SK-N-MC (cell line): Measurements from ENCODE around the gene ACCSL.

ENCODE experiments used
- DNase-seq: peaks from one replicate; pipeline ENCODE4 v3.0.0-alpha.2; 2011; ENCODE audit warnings: low read depth, low spot score
- H3K27ac ChIP-seq: fragments of 200-600 bp; sonication (generic); 2 replicates; pipeline ENCODE4 v1.5.1; 2016; ENCODE audit warnings: mixed run types
- H3K36me3 ChIP-seq: fragments of 200-600 bp; sonication (generic); 2 replicates; pipeline ENCODE4 v1.6.1; 2017; ENCODE audit warnings: antibody characterized with exemption, low read length, mixed read lengths; ENCODE audit not compliant: insufficient read depth
- H3K4me3 ChIP-seq: fragments of 200-600 bp; sonication (generic); 2 replicates; pipeline ENCODE4 v1.5.1; 2016
- H3K9ac ChIP-seq: fragments of 200-600 bp; sonication (generic); 2 replicates; pipeline ENCODE4 v1.8.0; 2017; ENCODE audit warnings: mixed run types, mixed read lengths; ENCODE audit not compliant: insufficient read length
- H3K9me3 ChIP-seq: fragments of 200-600 bp; sonication (generic); 2 replicates; pipeline ENCODE4 v1.6.1; 2017; ENCODE audit warnings: low read depth, mild to moderate bottlenecking, antibody characterized with exemption, low read length, moderate library complexity, mixed read lengths
- EZH2 ChIP-seq: fragments of 200-600 bp; sonication (generic); IDR thresholded peaks from one replicate; pipeline ENCODE4 v1.6.1; 2017; ENCODE audit warnings: antibody characterized with exemption
- FOXP2 ChIP-seq: optimal IDR thresholded peaks from 2 replicates; pipeline ENCODE3; 2011; ENCODE audit warnings: mild to moderate bottlenecking, moderate library complexity; ENCODE audit not compliant: insufficient read depth; ENCODE audit errors: extremely low read length, control extremely low read depth
- POLR2AphosphoS5 ChIP-seq: IDR thresholded peaks from 2 replicates; pipeline ENCODE4 v1.6.1; 2012; ENCODE audit warnings: mild to moderate bottlenecking, low read depth, low read length, borderline replicate concordance

Gene ACCSL

DNA sequence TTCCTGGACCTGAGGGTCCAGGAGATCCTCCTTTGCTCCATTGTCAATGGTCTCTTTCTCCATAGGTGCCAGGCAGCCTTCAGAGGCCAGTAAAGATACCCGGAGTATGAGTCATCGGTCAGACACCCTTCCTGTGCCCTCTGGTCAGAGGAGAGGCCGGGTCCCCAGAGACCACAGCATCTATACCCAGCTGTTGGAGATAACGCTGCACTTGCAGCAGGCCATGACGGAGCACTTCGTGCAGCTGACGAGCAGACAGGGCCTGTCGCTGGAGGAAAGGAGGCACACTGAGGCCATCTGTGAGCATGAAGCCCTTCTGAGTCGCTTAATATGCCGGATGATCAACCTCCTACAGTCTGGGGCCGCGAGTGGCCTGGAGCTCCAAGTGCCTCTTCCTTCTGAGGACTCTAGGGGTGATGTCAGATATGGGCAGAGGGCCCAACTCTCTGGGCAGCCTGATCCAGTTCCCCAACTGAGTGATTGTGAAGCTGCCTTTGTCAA, at the start of gene ACCSL:
Gene ACCSL, plus strand, starts transcription at position 51 of the 501 bp plus-strand sequence. Its CDS starts 56 bp downstream, at position 107.
- TF ChIP-seq FOXP2 = no peak
- TF ChIP-seq EZH2 = no peak
- TF ChIP-seq POLR2AphosphoS5 = no peak
- no peaks in the 10 kb centered on the region for H3K9me3 ChIP-seq
- no peaks in the 10 kb centered on the region for H3K36me3 ChIP-seq
- no peak for DNase-seq
- H3K4me3 ChIP-seq = no peak within 1 kb of the TSS
- no peak within 1 kb of the TSS for H3K27ac ChIP-seq
- no peak within 1 kb of the TSS for H3K9ac ChIP-seq

DNA sequence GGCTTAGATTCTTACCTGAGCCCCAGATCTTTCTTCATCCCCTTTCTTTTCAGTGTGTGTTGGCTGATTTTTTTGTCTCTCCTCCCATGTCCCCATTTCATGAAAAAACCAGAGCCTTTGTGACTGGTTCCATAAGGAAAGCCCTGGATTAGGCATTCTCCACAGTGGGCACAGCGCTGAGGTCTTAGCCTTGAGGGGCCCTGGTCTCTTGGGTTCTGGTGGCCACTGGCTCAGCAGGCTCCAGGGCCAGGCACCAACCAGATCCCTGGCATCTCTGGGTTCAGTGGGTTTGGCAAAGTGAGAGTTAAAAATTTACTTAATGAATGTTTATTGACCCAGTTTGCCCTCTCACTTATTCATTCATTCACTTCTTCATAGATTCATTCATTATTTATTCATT, 49.5 kb upstream of the ACCSL start:
- Histone ChIP-seq H3K9me3 (no peaks in the 10 kb centered on the region), H3K27ac (no peak overlapping the region), H3K36me3 (no peaks in the 10 kb centered on the region), H3K4me3 (no peak overlapping the region), H3K9ac (no peak overlapping the region)
- no peak for DNase-seq
- TF ChIP-seq EZH2 (no peak), POLR2AphosphoS5 (no peak), FOXP2 (no peak)

DNA sequence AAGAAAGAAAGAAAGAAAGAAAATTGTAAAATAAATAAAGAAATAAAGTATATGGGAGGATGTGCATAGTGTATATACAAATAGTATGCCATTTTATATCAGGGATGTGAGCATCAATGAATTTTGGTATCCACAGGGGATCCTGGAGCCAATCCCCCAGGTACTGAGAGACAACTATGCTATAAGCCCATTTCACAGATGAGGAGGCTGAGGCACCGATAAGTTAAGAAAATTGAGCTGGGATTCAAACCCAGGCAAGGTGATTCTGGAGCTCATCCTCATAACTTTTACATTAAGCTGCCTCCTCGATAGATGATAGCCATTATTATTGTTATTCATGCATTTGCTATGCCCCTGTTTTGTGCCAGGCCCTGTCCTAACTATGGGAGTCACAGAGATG, 47.0 kb upstream of the ACCSL start:
- Histone ChIP-seq H3K36me3 (no peaks in the 10 kb centered on the region), H3K9ac (no peak overlapping the region), H3K27ac (no peak overlapping the region), H3K4me3 (no peak overlapping the region), H3K9me3 (no peaks in the 10 kb centered on the region)
- no peak for TF ChIP-seq FOXP2
- TF ChIP-seq EZH2 = no peak
- TF ChIP-seq POLR2AphosphoS5 = no peak
- no peak for DNase-seq

DNA sequence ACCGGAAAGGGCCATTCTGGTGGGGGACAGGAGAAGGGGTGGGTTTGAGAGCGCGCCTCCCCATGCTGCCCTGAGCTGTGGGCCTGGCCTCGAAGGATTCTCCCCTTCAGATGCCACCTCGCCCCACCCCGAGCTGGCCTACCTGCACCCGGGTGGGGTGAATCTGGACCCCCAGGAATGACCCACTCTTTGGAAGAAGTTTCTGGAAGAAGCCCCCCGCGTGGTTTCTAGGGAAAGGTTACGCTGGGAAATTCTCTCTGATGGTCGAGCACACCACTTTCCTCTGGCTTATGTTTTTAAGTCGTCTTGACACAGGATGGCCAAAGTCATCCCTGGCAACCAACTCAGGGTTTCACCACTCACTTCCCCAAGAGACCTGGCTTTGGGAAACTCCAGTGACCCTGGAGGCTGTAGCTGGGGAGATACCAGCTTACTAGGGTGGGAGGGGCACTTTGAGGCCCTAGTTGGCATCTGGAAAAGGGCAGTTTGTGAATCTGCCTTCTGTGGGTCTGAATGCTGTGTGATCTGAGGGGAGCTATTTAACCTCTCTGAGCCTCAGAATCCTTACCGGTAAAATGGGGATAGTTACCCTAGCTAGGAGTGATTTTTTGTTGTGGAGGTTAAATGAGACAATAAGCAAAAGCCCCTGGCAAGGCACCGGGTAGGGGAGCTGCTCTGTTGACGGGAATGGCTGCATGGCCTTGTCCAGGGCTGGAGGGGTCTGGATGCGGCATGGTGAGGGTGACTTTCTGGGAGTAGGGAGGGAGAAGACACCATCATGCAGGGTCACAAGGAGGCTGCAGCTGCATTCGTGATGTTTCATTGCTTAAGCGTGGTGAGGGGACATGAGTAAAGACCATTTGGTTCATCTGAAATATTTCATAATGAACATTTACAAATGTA, 45.3 kb upstream of the ACCSL start:
- no peak overlapping the region for H3K27ac ChIP-seq
- no peak overlapping the region for H3K4me3 ChIP-seq
- TF ChIP-seq FOXP2 (no peak), POLR2AphosphoS5 (no peak), EZH2 (no peak)
- H3K9ac ChIP-seq = no peak overlapping the region
- H3K9me3 ChIP-seq = no peaks in the 10 kb centered on the region
- no peak for DNase-seq
- H3K36me3 ChIP-seq = no peaks in the 10 kb centered on the region

DNA sequence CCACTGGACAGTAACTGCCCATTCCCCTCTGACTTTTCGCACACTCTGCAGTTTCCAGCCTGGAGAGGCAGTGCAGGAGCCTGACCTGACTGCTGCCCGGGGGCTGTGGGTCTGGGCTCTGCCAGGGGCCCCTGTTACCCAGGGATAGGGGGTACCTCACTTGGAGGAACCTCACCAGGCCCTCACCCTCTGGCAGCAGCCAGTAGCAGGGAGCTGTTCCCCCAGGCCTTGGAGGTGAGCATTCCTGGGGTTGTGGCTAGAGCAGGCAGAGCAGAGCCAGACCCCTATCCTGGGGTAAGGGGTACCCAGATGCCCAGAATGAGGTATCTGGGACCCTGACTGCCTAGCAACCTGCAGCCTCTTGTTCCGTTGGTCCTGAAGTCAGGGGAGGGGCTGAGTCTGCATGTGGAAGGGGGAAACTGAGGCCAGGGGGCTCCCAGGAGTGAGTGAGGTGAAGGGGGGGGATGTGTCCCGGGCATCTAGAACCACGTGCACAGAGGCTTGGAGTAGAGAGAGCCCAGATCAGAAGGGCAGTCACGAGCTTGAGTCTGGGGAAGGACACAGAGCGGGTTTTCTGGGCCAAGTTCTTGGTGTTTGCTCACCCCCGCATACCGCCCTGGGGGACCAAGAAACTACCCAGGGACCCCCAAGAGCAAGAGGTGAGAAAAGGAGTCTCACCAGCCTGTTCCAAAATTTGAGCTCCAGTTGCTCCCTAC, 43.9 kb upstream of the ACCSL start:
- H3K36me3 ChIP-seq = no peaks in the 10 kb centered on the region
- no peak for TF ChIP-seq POLR2AphosphoS5
- TF ChIP-seq FOXP2 = no peak
- no peak for TF ChIP-seq EZH2
- no peak for DNase-seq
- H3K4me3 ChIP-seq = no peak overlapping the region
- no peak overlapping the region for H3K9ac ChIP-seq
- no peak overlapping the region for H3K27ac ChIP-seq
- H3K9me3 ChIP-seq = no peaks in the 10 kb centered on the region

DNA sequence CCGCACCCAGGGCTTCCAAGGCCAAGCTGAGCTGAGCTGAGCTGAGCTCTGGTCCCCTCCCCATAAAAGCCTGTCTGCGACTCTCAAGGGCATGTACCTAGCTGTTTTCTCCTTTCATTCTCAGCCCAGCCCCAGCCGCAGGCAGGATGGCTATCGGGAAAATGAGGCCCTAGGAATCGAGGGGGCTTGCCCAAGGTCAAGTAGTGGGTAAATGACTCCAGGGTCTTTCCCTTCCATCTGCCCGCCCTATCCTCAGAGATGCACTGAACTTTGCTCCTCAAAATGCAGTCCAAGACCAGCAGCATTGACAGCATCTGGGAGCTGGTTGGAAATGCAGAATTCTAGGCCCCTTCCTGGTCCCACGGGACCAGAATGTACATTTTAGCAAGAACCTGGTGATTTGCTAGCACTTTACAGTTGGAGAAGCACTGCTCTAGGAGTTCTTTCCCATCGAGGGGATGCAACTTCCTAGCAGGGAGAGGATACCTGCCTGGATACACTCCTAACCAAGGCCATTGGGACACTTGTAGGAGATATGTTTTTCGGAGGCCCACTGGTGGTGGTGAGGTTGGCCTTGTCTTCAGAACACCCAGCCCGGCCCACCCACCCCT, 43.2 kb upstream of the ACCSL start:
- DNase-seq = no peak
- H3K4me3 ChIP-seq = no peak overlapping the region
- H3K36me3 ChIP-seq = no peaks in the 10 kb centered on the region
- H3K27ac ChIP-seq = no peak overlapping the region
- no peaks in the 10 kb centered on the region for H3K9me3 ChIP-seq
- TF ChIP-seq POLR2AphosphoS5 (no peak), EZH2 (no peak)
- no peak overlapping the region for H3K9ac ChIP-seq

DNA sequence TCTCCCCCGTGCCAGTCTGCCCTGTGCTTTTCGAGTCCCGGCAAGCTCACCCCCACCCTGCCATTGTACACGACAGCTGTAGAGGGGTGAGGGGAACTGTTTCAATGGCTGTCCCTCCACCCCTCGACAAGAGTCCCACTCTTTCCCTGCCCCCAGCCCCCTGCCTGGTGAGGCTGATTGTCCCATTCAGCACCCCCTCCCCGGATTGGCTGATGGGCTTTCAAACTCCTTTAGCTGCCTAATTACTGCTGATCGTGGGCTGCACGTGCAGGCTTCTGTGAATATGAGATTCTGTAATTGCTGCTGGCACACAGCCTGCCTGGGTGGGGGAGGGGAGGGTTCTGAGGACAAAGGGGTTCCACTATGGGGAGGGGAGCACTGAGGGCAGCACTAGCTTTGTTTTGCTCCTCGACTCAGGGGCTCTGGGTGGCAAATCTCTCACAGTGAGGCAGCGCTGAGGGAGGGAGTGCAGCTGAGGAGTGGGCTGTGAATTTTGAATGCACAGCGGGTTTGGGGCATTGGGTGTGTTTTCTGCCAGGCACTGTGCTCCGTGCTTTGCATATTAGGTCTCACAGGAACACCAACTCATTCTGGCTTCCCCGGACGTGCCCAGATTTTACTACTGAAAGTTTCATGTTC, 42.6 kb upstream of the ACCSL start:
- H3K9me3 ChIP-seq = no peaks in the 10 kb centered on the region
- no peaks in the 10 kb centered on the region for H3K36me3 ChIP-seq
- no peak overlapping the region for H3K27ac ChIP-seq
- no peak for DNase-seq
- no peak overlapping the region for H3K9ac ChIP-seq
- no peak overlapping the region for H3K4me3 ChIP-seq
- TF ChIP-seq FOXP2 = no peak
- no peak for TF ChIP-seq POLR2AphosphoS5
- no peak for TF ChIP-seq EZH2

DNA sequence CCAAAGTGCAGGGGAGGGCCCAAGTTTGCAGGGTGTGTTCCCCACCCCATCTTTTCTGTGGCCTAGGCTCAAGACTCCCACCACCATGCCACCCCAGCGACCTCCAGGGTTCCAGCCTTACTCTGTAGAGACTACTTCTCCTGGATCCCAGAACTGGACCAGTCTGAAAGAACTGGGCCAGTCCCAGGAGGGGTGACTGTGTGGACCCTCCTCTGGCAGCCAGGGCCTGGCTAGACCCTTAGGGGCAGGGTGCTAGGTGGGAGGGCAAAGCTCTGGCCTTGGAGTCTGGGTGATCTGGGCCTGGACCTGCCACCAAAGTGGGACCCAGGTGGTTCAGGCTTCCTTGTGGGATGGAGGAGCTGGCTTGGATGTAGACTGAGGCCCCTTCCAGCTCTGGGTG, 41.8 kb upstream of the ACCSL start:
- Histone ChIP-seq H3K9me3 (no peaks in the 10 kb centered on the region), H3K4me3 (no peak overlapping the region), H3K27ac (no peak overlapping the region), H3K36me3 (no peaks in the 10 kb centered on the region), H3K9ac (no peak overlapping the region)
- DNase-seq = no peak
- TF ChIP-seq EZH2 (no peak), FOXP2 (no peak), POLR2AphosphoS5 (no peak)
